ENCODE data around the gene PITPNM3. TPM values are rescaled to one million over a fixed set of nuclear protein-coding genes. Genes with fewer than 3 reads are reported as not detected.

The PITPNM3 gene
- total RNA-seq, 1 experiment from 2014 or later, result 0.71 TPM

- intact Hi-C loops (cut with micrococcal nuclease; ENCODE audit: unreplicated experiment), result no loop called here
- BruUV-seq (replicated peaks), result no TSS peak
- POLR2A ChIA-PET (ENCODE audit: low non-redundant PET), result no interaction called here
- CTCF ChIA-PET, result no interaction called here
- Histone ChIP-seq H3K27ac (ENCODE audit: low read depth, low read length, poor library complexity, severe bottlenecking) (no peak overlapping the region), H3K4me1 (ENCODE audit: insufficient read depth, low read length, poor library complexity, severe bottlenecking) (peaks cover 9% of the 10 kb centered on the region), H3K36me3 (ENCODE audit: insufficient read depth, low read length, poor library complexity, severe bottlenecking) (no peaks in the 10 kb centered on the region), H3K27me3 (replicated peaks; ENCODE audit: insufficient read depth, low read depth, low read length, poor library complexity) (peaks cover 30% of the 10 kb centered on the region), H3K9me3 (ENCODE audit: low read depth, low read length, poor library complexity, severe bottlenecking) (no peaks in the 10 kb centered on the region), H3K4me3 (ENCODE audit: low read depth, low read length, poor library complexity, severe bottlenecking) (peak overlapping the region; percentile 26)
- TF ChIP-seq CTCF (conservative IDR thresholded peaks at IDR 0.05; ENCODE audit: low read depth, low read length) (no peak), EZH2 (IDR thresholded peaks at IDR 0.05; ENCODE audit: borderline replicate concordance, low read depth, low read length, poor library complexity, severe bottlenecking) (no peak)
- DNase-seq (ENCODE audit: low spot score), result no peak
Observed at GRCh38 chr17:6557040-6557438, 684 bp upstream of the PITPNM3 start.

- intact Hi-C loops (cut with micrococcal nuclease; ENCODE audit: unreplicated experiment), result no loop called here
- H3K27ac ChIP-seq (ENCODE audit: low read depth, low read length, poor library complexity, severe bottlenecking), result no peak overlapping the region
- no peak for DNase-seq (ENCODE audit: low spot score)
- ChIA-PET CTCF (no interaction called here), POLR2A (ENCODE audit: low non-redundant PET) (interaction anchor here (0.6 kb wide), 1 partner anchor 100 kb away, joined by 5 read pairs; no protein-coding TSS in a partner anchor)
- no peaks in the 10 kb centered on the region for H3K9me3 ChIP-seq (ENCODE audit: low read depth, low read length, poor library complexity, severe bottlenecking)
- H3K36me3 ChIP-seq (ENCODE audit: insufficient read depth, low read length, poor library complexity, severe bottlenecking), result no peaks in the 10 kb centered on the region
- H3K27me3 ChIP-seq (replicated peaks; ENCODE audit: insufficient read depth, low read depth, low read length, poor library complexity), result peaks cover 30% of the 10 kb centered on the region
- no TSS peak for BruUV-seq (replicated peaks)
- H3K4me3 ChIP-seq (ENCODE audit: low read depth, low read length, poor library complexity, severe bottlenecking), result peak overlapping the region; percentile 51
- no peak for TF ChIP-seq EZH2 (IDR thresholded peaks at IDR 0.05; ENCODE audit: borderline replicate concordance, low read depth, low read length, poor library complexity, severe bottlenecking)
- no peak for TF ChIP-seq CTCF (conservative IDR thresholded peaks at IDR 0.05; ENCODE audit: low read depth, low read length)
- H3K4me1 ChIP-seq (ENCODE audit: insufficient read depth, low read length, poor library complexity, severe bottlenecking), result peaks cover 9% of the 10 kb centered on the region
Observed at GRCh38 chr17:6555331-6556120, 829 bp downstream of the PITPNM3 start.

GRCh38 chr17:6554871-6555330, 1.5 kb downstream of the PITPNM3 start:
- ChIA-PET POLR2A (ENCODE audit: low non-redundant PET) (no interaction called here), CTCF (no interaction called here)
- Histone ChIP-seq H3K9me3 (ENCODE audit: low read depth, low read length, poor library complexity, severe bottlenecking) (no peaks in the 10 kb centered on the region), H3K27ac (ENCODE audit: low read depth, low read length, poor library complexity, severe bottlenecking) (no peak overlapping the region), H3K4me1 (ENCODE audit: insufficient read depth, low read length, poor library complexity, severe bottlenecking) (peaks cover 9% of the 10 kb centered on the region), H3K36me3 (ENCODE audit: insufficient read depth, low read length, poor library complexity, severe bottlenecking) (no peaks in the 10 kb centered on the region), H3K27me3 (replicated peaks; ENCODE audit: insufficient read depth, low read depth, low read length, poor library complexity) (peaks cover 30% of the 10 kb centered on the region), H3K4me3 (ENCODE audit: low read depth, low read length, poor library complexity, severe bottlenecking) (no peak overlapping the region)
- no TSS peak for BruUV-seq (replicated peaks)
- DNase-seq (ENCODE audit: low spot score), result no peak
- intact Hi-C loops (cut with micrococcal nuclease; ENCODE audit: unreplicated experiment), result no loop called here
- TF ChIP-seq EZH2 (IDR thresholded peaks at IDR 0.05; ENCODE audit: borderline replicate concordance, low read depth, low read length, poor library complexity, severe bottlenecking) (no peak), CTCF (conservative IDR thresholded peaks at IDR 0.05; ENCODE audit: low read depth, low read length) (no peak)

All from A673 (cell line).